GM12864 (cell line): ENCODE data around the gene PTOV1.

Experiments
- DNase-seq: peaks from one replicate; pipeline ENCODE4 v3.0.0-alpha.2; 2011; ENCODE audit warnings: low read depth
- H3K4me3 ChIP-seq: 2 replicates; pipeline ENCODE4 v1.5.1; 2011; ENCODE audit warnings: mild to moderate bottlenecking, low read depth, low read length, control low read depth
- TF ChIP-seq, protein P1 (sequence below): IDR thresholded peaks from 2 replicates; pipeline ENCODE4 v1.5.1; 2011; ENCODE audit warnings: low read depth, mild to moderate bottlenecking, moderate library complexity, low read length, control low read depth, inconsistent platforms; ENCODE audit errors: missing control alignments

Gene PTOV1

DNA sequence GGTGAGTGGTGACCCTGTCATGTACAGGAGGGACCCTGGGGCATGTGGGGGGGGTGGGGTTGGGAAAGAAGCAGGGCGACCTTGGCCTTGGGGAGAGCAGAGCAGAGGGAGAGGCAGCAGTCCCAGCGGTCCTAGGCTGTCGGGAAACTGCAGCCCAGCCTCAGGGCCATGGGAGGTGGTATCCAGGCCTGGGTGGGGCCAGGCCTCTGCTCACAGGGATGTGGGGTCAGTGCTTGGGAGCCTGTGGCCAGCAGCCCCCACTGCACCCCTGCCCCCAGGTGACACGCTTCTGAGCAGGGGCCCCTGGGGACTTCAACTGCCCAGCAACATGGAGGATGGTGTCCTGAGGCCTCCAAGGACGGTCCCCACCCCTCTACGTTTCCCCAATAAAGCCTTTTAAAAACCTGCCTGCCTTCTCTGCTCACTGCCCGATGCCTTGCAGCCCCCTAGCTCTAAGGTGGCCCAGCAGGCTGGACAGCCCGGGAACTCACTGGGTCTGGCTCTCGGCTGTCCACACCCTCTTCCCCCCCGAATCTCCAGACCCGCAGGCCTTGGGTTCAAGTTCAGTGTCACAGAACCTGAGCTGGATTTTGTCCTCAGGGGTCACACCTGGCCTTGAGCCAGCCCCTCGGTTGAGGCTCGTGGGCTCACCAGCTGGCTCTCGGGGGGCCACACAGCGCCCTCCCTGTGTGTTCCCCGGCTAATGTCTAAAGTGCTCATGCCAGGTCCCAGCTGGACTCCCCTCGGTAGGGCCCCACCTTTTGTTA lies 9.6 kb downstream of the PTOV1 start:
- DNase-seq, result no peak
- no peak overlapping the region for H3K4me3 ChIP-seq
- TF ChIP-seq, protein P1, sequence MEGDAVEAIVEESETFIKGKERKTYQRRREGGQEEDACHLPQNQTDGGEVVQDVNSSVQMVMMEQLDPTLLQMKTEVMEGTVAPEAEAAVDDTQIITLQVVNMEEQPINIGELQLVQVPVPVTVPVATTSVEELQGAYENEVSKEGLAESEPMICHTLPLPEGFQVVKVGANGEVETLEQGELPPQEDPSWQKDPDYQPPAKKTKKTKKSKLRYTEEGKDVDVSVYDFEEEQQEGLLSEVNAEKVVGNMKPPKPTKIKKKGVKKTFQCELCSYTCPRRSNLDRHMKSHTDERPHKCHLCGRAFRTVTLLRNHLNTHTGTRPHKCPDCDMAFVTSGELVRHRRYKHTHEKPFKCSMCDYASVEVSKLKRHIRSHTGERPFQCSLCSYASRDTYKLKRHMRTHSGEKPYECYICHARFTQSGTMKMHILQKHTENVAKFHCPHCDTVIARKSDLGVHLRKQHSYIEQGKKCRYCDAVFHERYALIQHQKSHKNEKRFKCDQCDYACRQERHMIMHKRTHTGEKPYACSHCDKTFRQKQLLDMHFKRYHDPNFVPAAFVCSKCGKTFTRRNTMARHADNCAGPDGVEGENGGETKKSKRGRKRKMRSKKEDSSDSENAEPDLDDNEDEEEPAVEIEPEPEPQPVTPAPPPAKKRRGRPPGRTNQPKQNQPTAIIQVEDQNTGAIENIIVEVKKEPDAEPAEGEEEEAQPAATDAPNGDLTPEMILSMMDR, result no peak

DNA sequence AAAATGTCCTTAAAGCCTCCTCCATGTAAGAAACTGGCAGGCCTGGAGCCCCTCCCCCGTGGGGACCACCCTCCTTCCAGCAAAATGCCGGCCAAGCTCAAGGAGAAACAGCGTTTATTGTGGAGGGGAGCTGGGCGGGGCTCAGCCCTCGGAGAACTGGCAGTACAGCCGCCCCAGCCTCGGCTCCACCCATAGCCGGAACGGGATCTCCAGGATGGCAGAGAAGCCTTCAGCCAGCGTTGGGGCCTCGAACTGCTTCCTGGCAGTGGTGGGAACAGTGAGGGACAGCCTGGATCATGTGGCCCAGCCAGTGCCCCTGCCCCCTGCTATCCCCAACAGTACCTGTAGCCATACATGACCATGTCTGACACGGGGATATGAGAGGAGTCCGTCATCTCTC lies 10.1 kb downstream of the PTOV1 start:
- H3K4me3 ChIP-seq, result no peak overlapping the region
- TF ChIP-seq, protein P1, result no peak
- DNase-seq, result no peak

DNA sequence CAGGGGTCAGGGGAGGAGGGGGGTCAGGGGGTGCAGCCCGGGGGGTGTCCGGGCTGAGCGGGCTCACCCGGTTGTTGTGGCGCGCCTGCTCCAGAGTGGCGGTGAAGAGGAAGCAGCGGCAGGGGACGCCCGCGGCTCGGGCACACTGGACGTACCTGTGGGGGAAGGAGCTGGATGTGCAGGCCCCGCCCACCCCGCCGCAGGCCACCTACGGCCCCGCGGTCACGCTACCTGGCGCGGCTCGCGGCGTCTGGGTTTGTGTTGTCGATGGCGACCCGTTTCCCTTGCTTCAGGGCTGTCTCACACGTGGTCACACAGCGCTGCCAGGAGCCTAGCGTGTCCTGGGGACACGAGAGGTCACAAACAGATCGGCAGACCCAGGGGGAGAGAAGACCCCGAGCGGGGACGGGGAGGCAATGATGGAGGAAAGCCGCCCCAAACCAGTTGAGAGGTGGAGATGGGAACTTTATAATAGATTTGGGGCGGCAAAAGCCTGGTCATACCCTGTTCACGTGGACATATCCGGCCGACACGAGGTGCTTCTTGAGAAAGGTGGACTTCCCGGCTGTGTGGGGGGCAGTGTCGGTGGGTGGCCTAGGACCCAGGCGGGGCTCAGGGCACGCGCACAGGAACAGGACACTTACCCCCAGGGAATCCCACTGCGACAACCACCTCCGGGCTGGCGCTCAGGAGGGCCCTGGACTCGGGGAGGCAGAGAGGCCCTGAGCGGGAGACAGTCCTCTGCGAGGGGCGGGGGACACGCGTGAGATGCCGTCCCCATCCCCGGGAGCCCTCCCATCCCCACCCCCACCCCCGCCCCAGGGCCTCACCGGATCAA lies 10.8 kb downstream of the PTOV1 start:
- TF ChIP-seq, protein P1, result no peak
- no peak overlapping the region for H3K4me3 ChIP-seq
- no peak for DNase-seq

DNA sequence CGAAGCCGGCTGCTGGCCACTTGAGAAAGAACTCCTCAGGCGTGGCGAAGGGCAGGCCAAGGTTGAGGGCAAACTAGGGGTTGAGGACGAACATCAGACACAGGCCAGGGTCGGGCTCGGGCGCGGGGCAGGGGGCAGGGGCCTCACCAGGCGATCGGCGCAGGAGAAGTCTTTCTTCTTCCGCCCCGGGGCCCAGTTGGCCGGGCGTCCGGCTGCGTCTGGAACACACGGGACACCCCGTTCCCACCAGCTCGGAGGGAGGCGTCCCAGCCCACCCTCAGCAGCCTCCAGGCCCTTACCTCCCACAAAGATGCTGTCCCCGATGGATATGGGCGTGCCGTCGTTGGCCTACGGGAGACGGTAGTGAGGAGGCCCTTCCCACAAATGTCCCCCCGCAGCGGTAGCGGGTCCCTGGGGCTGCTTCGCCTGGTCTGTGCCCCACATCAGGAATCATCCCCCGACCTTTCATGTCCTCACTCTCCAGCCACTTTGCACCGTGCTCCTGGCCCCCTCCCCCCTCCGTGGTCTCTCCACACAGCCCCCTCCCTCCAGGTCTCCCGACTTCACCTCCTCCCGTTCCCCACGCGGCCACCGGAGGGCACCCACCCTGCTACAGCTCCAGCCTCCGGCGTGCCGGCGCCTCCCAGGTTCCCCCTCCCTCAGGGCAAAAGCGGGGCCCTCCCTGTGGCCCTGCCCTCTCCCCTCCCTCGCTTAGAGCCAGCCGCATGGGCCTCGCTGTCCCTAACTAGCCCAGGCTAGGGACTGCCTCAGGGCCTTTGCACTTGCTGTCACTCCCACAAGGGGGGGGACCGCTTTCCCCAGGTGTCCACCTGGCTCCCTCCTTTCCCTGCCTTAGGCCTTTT lies 11.7 kb downstream of the PTOV1 start:
- TF ChIP-seq, protein P1, result peak; percentile 50
- DNase-seq, result no peak
- no peak overlapping the region for H3K4me3 ChIP-seq

DNA sequence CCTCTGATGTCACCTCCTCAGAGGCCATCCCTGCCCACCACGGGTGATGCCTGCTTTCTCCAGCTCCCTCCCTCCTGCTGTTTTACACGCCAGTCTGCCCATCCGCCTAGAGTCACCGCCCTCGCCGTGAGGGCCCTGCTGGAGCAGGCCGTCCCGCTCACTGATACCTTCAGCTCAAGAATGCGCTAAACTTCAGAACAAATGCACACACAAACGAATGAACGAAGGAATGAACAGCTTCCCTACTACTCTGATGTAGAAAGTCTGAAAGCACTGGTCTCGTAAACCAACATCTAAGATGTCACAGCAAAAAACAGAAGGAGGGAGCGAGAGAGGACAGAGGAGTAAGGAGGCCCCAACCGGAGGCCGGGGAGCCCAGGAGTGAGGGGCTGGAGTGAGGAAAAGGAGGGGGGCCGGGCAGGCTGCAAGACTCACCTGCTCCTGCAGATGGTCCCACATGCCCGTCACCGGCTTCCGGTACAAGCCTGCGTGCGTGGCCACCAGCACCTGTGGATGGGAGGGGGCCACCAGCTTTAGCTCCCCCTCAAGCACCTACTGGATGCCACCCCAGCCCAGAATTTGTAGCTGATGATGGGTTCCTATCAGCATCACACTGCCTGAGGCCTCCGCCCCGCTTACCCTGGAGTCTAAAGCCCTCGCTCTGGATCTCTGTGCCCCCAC lies 12.4 kb downstream of the PTOV1 start:
- TF ChIP-seq, protein P1, result no peak
- H3K4me3 ChIP-seq, result no peak overlapping the region
- DNase-seq, result no peak

DNA sequence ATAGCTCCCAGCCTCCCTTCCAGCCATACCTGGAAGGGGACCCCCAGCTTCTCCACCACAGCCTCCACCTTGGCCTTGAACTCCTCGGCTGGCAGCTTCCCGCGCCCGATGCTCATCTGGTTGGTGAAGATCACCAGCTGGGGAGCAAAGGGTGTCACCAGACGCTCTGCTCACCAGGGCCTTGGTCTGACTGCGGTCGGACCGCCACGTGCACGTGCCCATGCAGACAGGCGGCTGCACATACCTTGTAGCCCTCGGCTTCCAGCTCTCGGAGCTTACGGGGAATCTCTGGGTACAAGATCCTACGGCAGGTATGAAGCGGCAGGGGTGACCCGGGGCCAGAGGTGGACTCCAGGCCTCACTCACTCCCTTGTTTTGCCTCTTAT lies 13.0 kb downstream of the PTOV1 start:
- DNase-seq, result no peak

More for the DNA sequence above, 13.0 kb downstream of the PTOV1 start:
- TF ChIP-seq, protein P1, result no peak
- H3K4me3 ChIP-seq, result no peak overlapping the region
